GM12891 (cell line): Measurements from ENCODE around the gene PDCD5.
"Not testable (repeated sequence)": the region's sequence is repeated elsewhere in the genome, so short reads cannot be mapped to it uniquely, and the experiment has no call there.

ENCODE experiments used
- DNase-seq: peaks from one replicate; pipeline ENCODE4 v3.0.0; 2011; ENCODE audit warnings: low spot score; ENCODE audit not compliant: insufficient read length
- FAIRE-seq: peaks from 2 replicates; lab custom pipeline; 2011; peaks lifted over from hg19 to GRCh38; lab: Jason Lieb, UNC
- PAX5 ChIP-seq: IDR thresholded peaks from 2 replicates; pipeline ENCODE4 v1.6.1; 2011; ENCODE audit warnings: low read length, moderate library complexity, mild to moderate bottlenecking; ENCODE audit not compliant: insufficient read depth, severe bottlenecking
- POLR2A ChIP-seq: IDR thresholded peaks from 2 replicates; pipeline ENCODE4 v1.6.1; 2011; ENCODE audit warnings: low read depth, low read length, control low read depth
- POLR2AphosphoS5 ChIP-seq: IDR thresholded peaks from 2 replicates; pipeline ENCODE4 v1.6.1; 2011; ENCODE audit warnings: low read depth, low read length, control low read depth
- POU2F2 ChIP-seq: IDR thresholded peaks from 2 replicates; pipeline ENCODE4 v1.6.1; 2011; ENCODE audit warnings: low read depth, mild to moderate bottlenecking, control low read depth, low read length, moderate library complexity
- SPI1 ChIP-seq: IDR thresholded peaks from 2 replicates; pipeline ENCODE4 v1.6.1; 2011; ENCODE audit warnings: low read depth, low read length, control low read depth
- TAF1 ChIP-seq: IDR thresholded peaks from 2 replicates; pipeline ENCODE4 v1.6.1; 2011; ENCODE audit warnings: low read depth, low read length, control low read depth

The PDCD5 gene

GRCh38 chr19:32580353-32580900, 563 bp upstream of the PDCD5 start:
- TF ChIP-seq POU2F2 = no peak
- no peak for TF ChIP-seq PAX5
- no peak for TF ChIP-seq POLR2AphosphoS5
- no peak for TF ChIP-seq SPI1
- TF ChIP-seq TAF1 = no peak
- TF ChIP-seq POLR2A = no peak
- DNase-seq = no peak
- no peak for FAIRE-seq

GRCh38 chr19:32581705-32582179, 752 bp downstream of the PDCD5 start:
- TF ChIP-seq POLR2AphosphoS5 = no peak
- TF ChIP-seq SPI1 = no peak
- FAIRE-seq (no peak), DNase-seq (no peak)

- DNase-seq, FAIRE-seq: not testable (repeated sequence)
Measured at GRCh38 chr19:32587747-32588504, 6.9 kb downstream of the PDCD5 start.

GRCh38 chr19:32594021-32594420, 13.0 kb downstream of the PDCD5 start:
- no peak for DNase-seq
- no peak for FAIRE-seq
- no peak for TF ChIP-seq POLR2AphosphoS5
- TF ChIP-seq PAX5 = no peak
- TF ChIP-seq POU2F2 = no peak
- no peak for TF ChIP-seq POLR2A
- TF ChIP-seq SPI1 = no peak
- no peak for TF ChIP-seq TAF1

- TF ChIP-seq SPI1 = no peak
- TF ChIP-seq POLR2AphosphoS5 = no peak
- TF ChIP-seq POLR2A = no peak
- TF ChIP-seq PAX5 = no peak
- no peak for TF ChIP-seq POU2F2
- TF ChIP-seq TAF1 = no peak
- FAIRE-seq (no peak), DNase-seq (no peak)
Measured at GRCh38 chr19:32595491-32595890, 14.5 kb downstream of the PDCD5 start.

- no peak for FAIRE-seq
- no peak for DNase-seq
- TF ChIP-seq PAX5 (no peak), POU2F2 (no peak), POLR2A (no peak), POLR2AphosphoS5 (no peak), TAF1 (no peak), SPI1 (no peak)
Measured at GRCh38 chr19:32598022-32598421, 17.0 kb downstream of the PDCD5 start.

- no peak for TF ChIP-seq TAF1
- TF ChIP-seq POLR2AphosphoS5 = no peak
- no peak for TF ChIP-seq PAX5
- TF ChIP-seq POLR2A = no peak
- no peak for TF ChIP-seq POU2F2
- no peak for TF ChIP-seq SPI1
- DNase-seq = no peak
- FAIRE-seq = no peak
Measured at GRCh38 chr19:32599258-32599657, 18.3 kb downstream of the PDCD5 start.

- no peak for TF ChIP-seq POLR2AphosphoS5
- no peak for TF ChIP-seq TAF1
- no peak for TF ChIP-seq POU2F2
- no peak for TF ChIP-seq SPI1
- TF ChIP-seq PAX5 = no peak
- TF ChIP-seq POLR2A = no peak
- DNase-seq (no peak), FAIRE-seq (peak; percentile 76)
Measured at GRCh38 chr19:32599736-32600157, 18.8 kb downstream of the PDCD5 start.

- DNase-seq = no peak
- no peak for TF ChIP-seq POLR2AphosphoS5
- TF ChIP-seq TAF1 = no peak
- no peak for TF ChIP-seq POU2F2
- TF ChIP-seq SPI1 = no peak
- no peak for TF ChIP-seq POLR2A
- TF ChIP-seq PAX5 = no peak
- no peak for FAIRE-seq
Measured at GRCh38 chr19:32603961-32604360, 23.0 kb downstream of the PDCD5 start.

GRCh38 chr19:32605544-32605943, 24.6 kb downstream of the PDCD5 start:
- no peak for FAIRE-seq
- TF ChIP-seq POLR2A (no peak), POLR2AphosphoS5 (no peak), TAF1 (no peak), PAX5 (no peak), SPI1 (no peak), POU2F2 (no peak)
- DNase-seq = no peak
